Measurements from ENCODE around the gene CATSPERD.
A peak's percentile ranks its signal among the peaks of the same experiment; 100 is the strongest.

CATSPERD gene

DNA sequence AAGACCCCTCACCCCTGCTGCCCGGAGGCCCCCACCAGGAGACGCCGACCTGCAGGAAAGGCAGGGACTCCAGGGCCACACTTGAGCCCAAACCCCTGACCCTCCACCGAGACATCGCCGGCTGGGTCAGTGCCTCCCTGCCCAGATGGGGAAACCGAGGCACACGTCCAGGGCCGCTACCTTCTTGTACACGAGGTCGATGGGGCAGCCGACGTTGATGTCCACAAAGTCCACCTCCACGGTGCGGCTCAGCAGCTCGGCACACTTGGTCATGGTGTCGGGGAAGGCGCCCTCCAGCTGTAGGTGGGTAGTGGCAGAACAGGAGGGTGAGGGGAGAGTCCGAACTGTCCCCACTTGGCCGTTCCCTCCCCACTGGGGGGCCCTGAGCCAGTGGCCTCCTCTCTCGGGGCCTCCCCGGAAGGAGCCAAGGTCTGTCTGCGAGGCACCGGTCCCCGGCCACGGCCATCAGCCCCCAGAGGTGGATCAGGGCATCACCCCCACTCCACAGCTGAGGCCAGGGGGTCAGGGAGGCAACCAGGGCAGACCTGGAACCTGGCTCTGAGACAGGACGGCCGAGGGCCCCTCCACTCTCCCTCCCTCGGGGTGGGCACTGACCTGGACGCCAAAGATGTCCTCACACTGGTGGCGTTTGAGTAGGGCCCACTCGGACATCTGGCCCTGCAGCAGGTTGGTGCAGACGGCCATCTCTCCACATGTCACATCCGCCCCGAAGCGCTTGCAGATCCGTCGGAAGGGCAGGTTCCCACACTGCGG, 67.2 kb downstream of the CATSPERD start:
- H3K27ac ChIP-seq = no peak overlapping the region
- TF ChIP-seq, protein P1, sequence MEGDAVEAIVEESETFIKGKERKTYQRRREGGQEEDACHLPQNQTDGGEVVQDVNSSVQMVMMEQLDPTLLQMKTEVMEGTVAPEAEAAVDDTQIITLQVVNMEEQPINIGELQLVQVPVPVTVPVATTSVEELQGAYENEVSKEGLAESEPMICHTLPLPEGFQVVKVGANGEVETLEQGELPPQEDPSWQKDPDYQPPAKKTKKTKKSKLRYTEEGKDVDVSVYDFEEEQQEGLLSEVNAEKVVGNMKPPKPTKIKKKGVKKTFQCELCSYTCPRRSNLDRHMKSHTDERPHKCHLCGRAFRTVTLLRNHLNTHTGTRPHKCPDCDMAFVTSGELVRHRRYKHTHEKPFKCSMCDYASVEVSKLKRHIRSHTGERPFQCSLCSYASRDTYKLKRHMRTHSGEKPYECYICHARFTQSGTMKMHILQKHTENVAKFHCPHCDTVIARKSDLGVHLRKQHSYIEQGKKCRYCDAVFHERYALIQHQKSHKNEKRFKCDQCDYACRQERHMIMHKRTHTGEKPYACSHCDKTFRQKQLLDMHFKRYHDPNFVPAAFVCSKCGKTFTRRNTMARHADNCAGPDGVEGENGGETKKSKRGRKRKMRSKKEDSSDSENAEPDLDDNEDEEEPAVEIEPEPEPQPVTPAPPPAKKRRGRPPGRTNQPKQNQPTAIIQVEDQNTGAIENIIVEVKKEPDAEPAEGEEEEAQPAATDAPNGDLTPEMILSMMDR (IDR thresholded peaks at IDR 0.05) = no peak
- no peak for TF ChIP-seq ZFX (IDR thresholded peaks at IDR 0.05; ENCODE audit: borderline replicate concordance)

DNA sequence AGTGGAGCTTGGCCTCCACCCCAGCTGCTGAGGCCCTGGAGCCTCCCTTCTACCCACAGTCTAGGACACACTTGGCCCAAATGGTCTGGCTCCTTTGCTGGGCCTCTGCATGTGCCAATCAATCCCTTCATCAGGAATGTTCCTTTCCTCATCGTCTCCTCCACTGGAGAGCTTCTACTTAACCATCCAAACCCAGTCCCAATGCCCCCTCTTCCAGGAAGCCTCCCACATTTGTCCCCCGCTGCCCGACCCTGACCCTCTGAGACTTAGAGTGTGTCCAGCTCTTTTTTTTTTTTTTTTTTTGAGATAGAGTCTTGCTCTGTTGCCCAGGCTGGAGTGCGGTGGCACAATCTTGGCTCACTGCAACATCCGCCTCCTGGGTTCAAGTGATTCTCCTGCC, 68.0 kb downstream of the CATSPERD start:
- H3K27ac ChIP-seq = no peak overlapping the region
- TF ChIP-seq, protein P1 (IDR thresholded peaks at IDR 0.05) = no peak
- no peak for TF ChIP-seq ZFX (IDR thresholded peaks at IDR 0.05; ENCODE audit: borderline replicate concordance)

DNA sequence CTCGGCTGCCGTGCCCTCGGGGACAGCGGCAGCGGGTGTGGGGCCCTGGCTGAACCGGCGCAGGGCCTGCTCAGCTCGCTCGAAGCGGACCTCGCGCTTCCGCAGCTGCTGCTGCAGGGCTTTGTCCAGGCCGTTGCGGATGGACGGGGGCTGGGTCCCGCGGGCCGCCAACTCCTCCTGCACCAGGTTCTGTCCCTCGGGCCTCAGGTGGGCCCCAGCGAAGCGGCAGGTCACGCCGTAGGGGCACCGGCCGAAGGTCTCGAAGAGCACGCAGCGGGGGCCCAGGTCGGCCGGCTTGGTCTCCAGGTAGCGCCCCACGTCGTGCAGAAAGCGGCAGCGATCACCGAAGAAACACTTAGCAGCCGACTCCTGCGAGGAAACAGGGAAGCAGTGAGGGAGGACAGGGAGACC, 68.9 kb downstream of the CATSPERD start:
- no peak overlapping the region for H3K27ac ChIP-seq
- no peak for TF ChIP-seq ZFX (IDR thresholded peaks at IDR 0.05; ENCODE audit: borderline replicate concordance)
- TF ChIP-seq, protein P1 (IDR thresholded peaks at IDR 0.05) = no peak

DNA sequence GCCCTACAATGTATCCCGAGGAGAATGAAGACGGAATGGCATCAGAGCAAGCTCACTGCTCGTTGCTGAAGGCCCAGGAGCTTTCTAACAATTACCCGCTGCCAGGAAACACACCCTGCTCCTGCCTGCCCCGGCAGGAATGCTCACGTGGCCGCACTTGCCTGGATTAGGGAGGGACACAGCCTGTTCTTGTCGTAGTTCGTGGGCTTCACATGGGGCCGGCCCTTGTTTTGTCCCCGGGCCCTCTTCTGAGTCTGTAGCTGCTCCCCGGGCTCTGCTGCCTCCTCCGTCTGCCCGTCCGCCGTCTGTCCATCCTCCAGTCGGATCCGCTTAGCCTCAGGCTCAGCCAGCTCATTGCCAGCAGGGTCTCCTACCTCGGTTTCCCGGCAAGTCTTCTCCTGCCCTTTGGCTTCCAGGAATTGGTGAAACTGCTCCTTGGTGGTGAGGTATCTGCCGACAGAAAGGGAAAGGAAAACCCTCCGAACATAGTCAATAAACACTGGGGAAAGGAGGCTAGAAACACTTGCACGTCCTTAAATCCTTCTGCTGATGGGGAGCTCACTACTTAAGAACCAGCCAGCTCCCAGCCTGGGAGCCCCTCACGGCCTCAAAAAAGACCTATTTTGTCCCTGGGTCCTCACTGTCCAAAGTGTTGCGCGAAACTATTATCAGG, 69.6 kb downstream of the CATSPERD start:
- TF ChIP-seq, protein P1 (IDR thresholded peaks at IDR 0.05) = no peak
- TF ChIP-seq ZFX (IDR thresholded peaks at IDR 0.05; ENCODE audit: borderline replicate concordance) = no peak
- H3K27ac ChIP-seq = peak overlapping the region; percentile 94

DNA sequence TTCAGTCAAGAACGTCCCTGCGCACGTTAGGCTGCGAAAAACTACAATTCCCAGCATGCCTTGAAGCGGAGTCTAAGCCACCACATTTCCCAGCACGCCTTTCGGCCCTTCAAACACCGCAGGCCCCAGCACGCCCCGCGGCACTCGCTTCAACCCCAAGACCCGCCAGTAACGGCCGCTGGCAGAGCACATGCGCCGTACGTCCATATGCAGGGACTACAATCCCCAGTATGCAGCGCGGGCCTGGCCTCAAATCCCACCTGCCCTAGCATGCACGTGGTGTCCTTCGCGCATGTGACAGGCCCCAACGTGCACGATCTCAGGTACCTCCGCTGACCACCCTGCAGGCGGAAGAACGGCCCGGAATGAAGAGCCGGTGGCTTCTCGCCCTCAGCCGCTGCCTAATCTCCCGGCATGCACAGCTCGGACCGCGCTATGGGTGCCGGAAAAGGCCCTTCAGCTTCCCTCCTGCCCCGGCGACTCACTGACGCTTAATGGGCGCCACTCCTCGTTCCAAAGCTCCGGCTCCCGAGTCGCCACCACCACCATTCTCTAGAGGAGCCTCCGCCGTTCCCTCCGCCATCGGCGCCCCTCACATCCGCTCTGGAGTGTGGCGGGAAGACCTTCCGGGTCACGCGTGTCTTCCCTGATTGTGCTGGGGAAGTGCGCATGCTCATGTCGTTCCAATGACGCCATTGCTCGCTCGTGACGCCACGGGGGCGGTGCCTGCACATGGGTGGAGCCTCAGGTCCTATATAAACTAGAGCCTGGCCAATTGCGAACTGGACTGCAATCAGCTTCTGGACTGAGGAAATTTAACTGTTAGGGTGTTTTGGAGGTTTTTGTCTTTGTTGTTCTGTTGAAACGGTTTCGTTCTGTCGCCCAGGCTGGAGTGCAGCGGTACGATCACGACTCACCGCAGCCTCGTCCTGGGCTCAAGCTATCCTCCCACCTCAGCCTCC, 70.4 kb downstream of the CATSPERD start, which contains the start of gene DUS3L:
Gene DUS3L, minus strand, starts transcription at position 605 of the 962 bp plus-strand sequence. Its CDS starts 22 bp downstream, at position 583.
- no peak for TF ChIP-seq ZFX (IDR thresholded peaks at IDR 0.05; ENCODE audit: borderline replicate concordance)
- TF ChIP-seq, protein P1 (IDR thresholded peaks at IDR 0.05) = no peak
- H3K27ac ChIP-seq = peak within 1 kb of the TSS; percentile 94

DNA sequence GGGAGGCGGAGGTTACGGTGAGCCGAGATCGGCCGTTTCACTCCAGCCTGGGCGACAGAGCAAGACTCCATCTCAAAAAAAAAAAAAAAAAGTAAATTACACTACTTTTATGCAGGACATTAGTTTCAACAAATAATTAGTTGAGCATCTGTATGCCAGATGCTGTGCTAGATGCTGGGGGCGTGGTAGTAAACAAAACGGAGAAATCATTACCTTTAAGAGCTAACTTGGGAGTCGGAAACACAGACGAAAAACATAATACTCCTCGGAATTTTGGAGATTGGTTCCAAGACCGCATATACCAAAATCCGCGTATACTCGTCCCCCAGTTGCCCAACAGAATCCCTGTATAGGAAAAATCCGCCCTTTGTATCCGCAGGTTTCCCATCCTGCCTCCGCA, 71.8 kb downstream of the CATSPERD start:
- H3K27ac ChIP-seq = no peak overlapping the region
- TF ChIP-seq ZFX (IDR thresholded peaks at IDR 0.05; ENCODE audit: borderline replicate concordance) = no peak
- TF ChIP-seq, protein P1 (IDR thresholded peaks at IDR 0.05) = no peak
